MCF 10A (cell line): ENCODE measurements around the gene CERT1. TPM values are rescaled to one million over a fixed set of nuclear protein-coding genes. Genes with fewer than 3 reads are reported as not detected.

Experiments
- BruUV-seq: library from RNA; stranded (reverse); fragments of 400-500 nt; replicated peaks from 2 replicates; lab custom pipeline; 2021; lab: Mats Ljungman, UMichigan
- CTCF ChIA-PET: fragments of 300-600 bp; sonication (Branson Sonifier 250); formaldehyde crosslinking; extraction: SDS; loops from one replicate; lab custom pipeline; 2021; ENCODE audit warnings: antibody characterized with exemption, inconsistent platforms; lab: Yijun Ruan, JAX
- POLR2A ChIA-PET: fragments of 300-600, 350-650 bp; sonication (Branson Sonifier 250); formaldehyde crosslinking; extraction: SDS; loops from one replicate; lab custom pipeline; 2020; ENCODE audit warnings: antibody characterized with exemption, inconsistent platforms; lab: Yijun Ruan, JAX
- DNase-seq: peaks from one replicate; pipeline ENCODE4 v3.0.0-alpha.2; 2018; ENCODE audit not compliant: unreplicated experiment
- H3K27ac Mint-ChIP-seq: one replicate; pipeline ENCODE4 v1.8.0; 2022; ENCODE audit warnings: mild to moderate bottlenecking, low read depth, mixed read lengths; ENCODE audit not compliant: unreplicated experiment
- H3K27me3 Mint-ChIP-seq: one replicate; pipeline ENCODE4 v1.8.0; 2022; ENCODE audit warnings: mixed read lengths; ENCODE audit not compliant: insufficient read depth, unreplicated experiment
- H3K36me3 Mint-ChIP-seq: one replicate; pipeline ENCODE4 v1.8.0; 2022; ENCODE audit warnings: mild to moderate bottlenecking, moderate library complexity, mixed read lengths; ENCODE audit not compliant: insufficient read depth, unreplicated experiment
- H3K4me1 Mint-ChIP-seq: one replicate; pipeline ENCODE4 v1.8.0; 2022; ENCODE audit warnings: mixed read lengths; ENCODE audit not compliant: insufficient read depth, unreplicated experiment
- H3K4me3 Mint-ChIP-seq: one replicate; pipeline ENCODE4 v1.8.0; 2022; ENCODE audit warnings: mild to moderate bottlenecking, moderate library complexity, mixed read lengths; ENCODE audit not compliant: unreplicated experiment
- H3K9me3 Mint-ChIP-seq: one replicate; pipeline ENCODE4 v1.8.0; 2022; ENCODE audit warnings: mixed read lengths; ENCODE audit not compliant: unreplicated experiment
- CTCF ChIP-seq: fragments of 200-600 bp; IDR thresholded peaks from one replicate; pipeline ENCODE4 v1.8.0; 2022; ENCODE audit warnings: antibody characterized with exemption, mild to moderate bottlenecking; ENCODE audit not compliant: unreplicated experiment
- intact Hi-C: fragments of 100-400 bp; cut with micrococcal nuclease; formaldehyde crosslinking; loops from 2 replicates; pipeline ENCODE4 v1.14.1; 2022
- total RNA-seq: library from RNA; stranded (reverse); gene quantifications from 2 replicates; pipeline ENCODE4 v1.2.3, GENCODE V29; 2022

Gene CERT1
- total RNA-seq, 1 experiment from 2014 or later: 19.6 TPM

GRCh38 chr5:75368391-75368790 lies 143.0 kb downstream of the CERT1 start:
- POLR2A ChIA-PET: interaction anchor here (0.6 to 0.9 kb wide), 4 partner anchors 13 to 322 kb away, joined by 3 to 5 read pairs (median 4); partner anchors contain the start of gene HMGCR
- Mint-ChIP-seq H3K4me1 (no peaks in the 10 kb centered on the region), H3K9me3 (no peaks in the 10 kb centered on the region), H3K4me3 (no peak overlapping the region), H3K27ac (no peak overlapping the region), H3K27me3 (no peaks in the 10 kb centered on the region), H3K36me3 (peaks cover 32% of the 10 kb centered on the region)
- CTCF ChIA-PET: no interaction called here
- DNase-seq: no peak
- TF ChIP-seq CTCF: no peak
- no TSS peak for BruUV-seq
- intact Hi-C loops: no loop called here

GRCh38 chr5:75367401-75367800 lies 144.0 kb downstream of the CERT1 start:
- ChIA-PET POLR2A (no interaction called here), CTCF (no interaction called here)
- H3K9me3 Mint-ChIP-seq: no peaks in the 10 kb centered on the region
- DNase-seq: no peak
- peaks cover 34% of the 10 kb centered on the region for H3K36me3 Mint-ChIP-seq
- intact Hi-C loops: no loop called here
- TF ChIP-seq CTCF: no peak
- no peaks in the 10 kb centered on the region for H3K4me1 Mint-ChIP-seq
- H3K4me3 Mint-ChIP-seq: no peak overlapping the region
- no peak overlapping the region for H3K27ac Mint-ChIP-seq
- no peaks in the 10 kb centered on the region for H3K27me3 Mint-ChIP-seq
- no TSS peak for BruUV-seq

- ChIA-PET CTCF (no interaction called here), POLR2A (no interaction called here)
- no peaks in the 10 kb centered on the region for H3K4me1 Mint-ChIP-seq
- no peak overlapping the region for H3K4me3 Mint-ChIP-seq
- TF ChIP-seq CTCF: no peak
- intact Hi-C loops: no loop called here
- BruUV-seq: no TSS peak
- no peaks in the 10 kb centered on the region for H3K9me3 Mint-ChIP-seq
- DNase-seq: no peak
- no peaks in the 10 kb centered on the region for H3K27me3 Mint-ChIP-seq
- no peak overlapping the region for H3K27ac Mint-ChIP-seq
- H3K36me3 Mint-ChIP-seq: peaks cover 40% of the 10 kb centered on the region
These were observed 144.6 kb downstream of the CERT1 start for GRCh38 chr5:75366787-75367186.

GRCh38 chr5:75365740-75366139 lies 145.7 kb downstream of the CERT1 start:
- H3K27me3 Mint-ChIP-seq: no peaks in the 10 kb centered on the region
- no TSS peak for BruUV-seq
- CTCF ChIA-PET: interaction anchor here (1.2 kb wide), 1 partner anchor 208 kb away, joined by 5 read pairs; no protein-coding TSS in a partner anchor

More at GRCh38 chr5:75365740-75366139, 145.7 kb downstream of the CERT1 start:
- no peaks in the 10 kb centered on the region for H3K4me1 Mint-ChIP-seq
- POLR2A ChIA-PET: interaction anchor here (1.1 to 2.5 kb wide), 3 partner anchors 11 to 20 kb away, joined by 3 to 15 read pairs (median 3); no protein-coding TSS in a partner anchor
- DNase-seq: no peak
- no peaks in the 10 kb centered on the region for H3K9me3 Mint-ChIP-seq
- no peak overlapping the region for H3K4me3 Mint-ChIP-seq
- TF ChIP-seq CTCF: no peak
- intact Hi-C loops: no loop called here
- H3K27ac Mint-ChIP-seq: no peak overlapping the region
- H3K36me3 Mint-ChIP-seq: peaks cover 50% of the 10 kb centered on the region
